GM21619 (cell line): ENCODE data around the gene KIR2DL1.
"Not testable (repeated sequence)": the region's sequence is repeated elsewhere in the genome, so short reads cannot be mapped to it uniquely, and the experiment has no call there.

Experiments used
- ATAC-seq: cut with Tn5 transposase; IDR thresholded peaks from one replicate; pipeline ENCODE4 v1.9.1; 2021; ENCODE audit not compliant: unreplicated experiment

The KIR2DL1 gene

DNA sequence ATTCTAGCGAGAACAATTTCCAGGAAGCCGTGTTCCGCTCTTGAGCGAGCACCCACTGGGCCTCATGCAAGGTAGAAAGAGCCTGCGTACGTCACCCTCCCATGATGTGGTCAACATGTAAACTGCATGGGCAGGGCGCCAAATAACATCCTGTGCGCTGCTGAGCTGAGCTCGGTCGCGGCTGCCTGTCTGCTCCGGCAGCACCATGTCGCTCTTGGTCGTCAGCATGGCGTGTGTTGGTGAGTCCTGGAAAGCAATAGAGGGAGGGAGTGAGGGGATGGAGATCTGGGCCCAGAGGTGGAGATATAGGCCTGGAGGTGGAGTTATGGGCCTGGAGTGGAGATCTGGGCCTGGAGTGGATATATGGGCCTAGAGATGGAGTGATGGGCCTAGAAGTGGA, at the start of gene KIR2DL1:
Gene KIR2DL1 (plus strand): TSS at position 148 of the 400 bp plus-strand sequence. CDS start 58 bp downstream, at position 206.
- ATAC-seq = not testable (repeated sequence)

DNA sequence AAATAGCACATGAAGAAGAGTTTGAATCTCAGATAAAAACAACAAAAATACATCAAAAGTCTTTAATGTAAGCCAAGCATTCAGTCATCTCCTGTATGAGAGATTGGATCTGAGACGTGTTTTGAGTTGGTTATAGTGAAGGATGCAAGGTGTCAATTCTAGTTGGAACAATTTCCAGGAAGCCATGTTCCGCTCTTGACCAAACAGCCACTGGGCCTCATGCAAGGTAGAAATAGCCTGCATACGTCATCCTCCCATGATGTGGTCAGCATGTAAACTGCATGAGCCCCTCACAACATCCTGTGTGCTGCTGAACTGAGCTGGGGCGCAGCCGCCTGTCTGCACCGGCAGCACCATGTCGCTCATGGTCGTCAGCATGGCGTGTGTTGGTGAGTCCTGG, 45.5 kb upstream of the KIR2DL1 start, which contains the start of gene KIR3DL3:
Gene KIR3DL3 (plus strand): TSS at position 301 of the 400 bp plus-strand sequence. CDS start 55 bp downstream, at position 356.
- no peak for ATAC-seq

DNA sequence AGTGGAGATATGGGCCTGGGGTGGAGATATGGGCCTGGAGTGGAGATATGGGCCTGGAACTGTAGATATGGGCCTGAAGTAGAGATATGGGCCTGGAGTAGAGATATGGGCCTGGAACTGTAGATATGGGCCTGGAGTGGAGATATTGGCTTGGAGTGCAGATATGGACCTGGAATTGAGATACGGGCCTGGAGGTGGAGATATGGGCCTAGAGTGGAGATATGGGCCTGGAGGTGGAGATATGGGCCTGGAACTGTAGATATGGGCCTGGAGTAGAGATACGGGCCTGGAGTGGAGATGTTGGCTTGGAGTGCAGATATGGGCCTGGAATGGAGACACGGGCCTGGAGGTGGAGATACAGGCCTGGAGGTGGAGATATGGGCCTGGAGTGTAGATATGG, 44.9 kb upstream of the KIR2DL1 start:
- no peak for ATAC-seq

DNA sequence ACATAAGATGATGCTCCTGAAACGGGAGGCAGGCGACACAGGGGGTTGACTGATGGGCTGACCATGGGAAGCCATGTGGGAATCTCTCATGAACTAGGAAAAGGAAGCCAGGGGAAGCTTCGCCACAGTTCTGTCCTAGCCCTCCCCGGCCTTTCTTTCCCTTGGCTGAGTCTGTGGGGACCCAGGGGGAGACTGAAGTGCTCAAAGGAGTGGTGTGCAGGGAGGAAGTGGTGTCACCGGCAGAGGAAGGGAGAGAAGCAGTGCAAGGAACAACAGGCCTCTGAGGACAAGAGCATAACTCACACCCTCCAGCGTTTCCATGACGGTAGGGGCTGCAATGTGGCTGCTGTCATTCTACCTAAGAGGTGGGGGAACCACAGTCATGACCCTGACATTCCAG, 44.3 kb upstream of the KIR2DL1 start:
- no peak for ATAC-seq

DNA sequence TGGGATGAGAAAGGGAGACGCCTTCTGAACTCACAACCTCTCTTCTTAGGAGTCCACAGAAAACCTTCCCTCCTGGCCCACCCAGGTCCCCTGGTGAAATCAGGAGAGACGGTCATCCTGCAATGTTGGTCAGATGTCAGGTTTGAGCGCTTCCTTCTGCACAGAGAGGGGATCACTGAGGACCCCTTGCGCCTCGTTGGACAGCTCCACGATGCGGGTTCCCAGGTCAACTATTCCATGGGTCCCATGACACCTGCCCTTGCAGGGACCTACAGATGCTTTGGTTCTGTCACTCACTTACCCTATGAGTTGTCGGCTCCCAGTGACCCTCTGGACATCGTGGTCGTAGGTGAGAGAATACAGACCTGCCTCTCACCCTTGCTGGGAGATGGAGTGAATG, 42.0 kb upstream of the KIR2DL1 start:
- no peak for ATAC-seq

DNA sequence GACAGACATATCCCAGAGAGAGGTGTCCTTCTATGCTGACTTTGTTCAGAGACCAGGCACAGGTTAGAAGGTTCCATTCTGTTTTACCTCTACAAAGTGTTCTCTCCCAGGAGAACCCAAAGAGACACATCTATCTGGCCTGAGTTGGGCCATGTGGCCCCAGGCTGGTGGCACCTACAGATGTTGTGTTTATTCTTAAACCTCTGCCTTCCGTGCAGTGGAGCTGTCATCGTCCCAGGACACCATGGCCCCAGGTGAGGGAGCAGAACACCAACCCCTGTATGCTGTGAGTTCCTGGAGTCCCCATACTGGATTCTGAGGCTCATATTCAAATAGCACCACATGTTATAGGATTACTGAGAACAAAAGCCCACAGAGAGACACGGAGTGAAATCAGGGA, 41.4 kb upstream of the KIR2DL1 start:
- no peak for ATAC-seq

DNA sequence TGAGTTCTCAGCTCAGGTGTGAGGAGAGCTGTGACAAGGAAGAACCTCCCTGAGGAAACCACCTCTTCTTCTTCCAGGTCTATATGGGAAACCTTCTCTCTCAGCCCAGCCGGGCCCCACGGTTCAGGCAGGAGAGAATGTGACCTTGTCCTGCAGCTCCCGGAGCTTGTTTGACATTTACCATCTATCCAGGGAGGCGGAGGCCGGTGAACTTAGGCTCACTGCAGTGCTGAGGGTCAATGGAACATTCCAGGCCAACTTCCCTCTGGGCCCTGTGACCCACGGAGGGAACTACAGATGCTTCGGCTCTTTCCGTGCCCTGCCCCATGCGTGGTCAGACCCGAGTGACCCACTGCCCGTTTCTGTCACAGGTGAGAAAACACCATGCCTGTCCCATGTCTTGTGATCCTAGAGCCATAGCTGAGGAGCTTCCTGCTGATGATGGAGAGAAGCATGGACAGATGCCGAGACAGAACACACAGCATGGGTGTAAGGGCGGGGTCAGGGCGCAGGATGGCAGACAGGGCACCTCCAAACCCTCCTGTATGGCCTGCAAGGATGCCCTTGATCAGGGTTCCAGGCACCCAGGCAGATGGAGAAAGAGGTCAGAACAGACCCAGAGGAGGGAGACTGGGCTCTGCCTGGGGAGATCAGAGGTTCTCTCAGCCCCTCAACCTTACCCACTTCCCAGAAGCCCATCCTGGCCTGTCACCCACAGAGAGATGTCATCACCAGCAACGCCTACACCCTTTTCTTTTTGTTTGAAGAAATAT, 40.0 kb upstream of the KIR2DL1 start:
- ATAC-seq = no peak

DNA sequence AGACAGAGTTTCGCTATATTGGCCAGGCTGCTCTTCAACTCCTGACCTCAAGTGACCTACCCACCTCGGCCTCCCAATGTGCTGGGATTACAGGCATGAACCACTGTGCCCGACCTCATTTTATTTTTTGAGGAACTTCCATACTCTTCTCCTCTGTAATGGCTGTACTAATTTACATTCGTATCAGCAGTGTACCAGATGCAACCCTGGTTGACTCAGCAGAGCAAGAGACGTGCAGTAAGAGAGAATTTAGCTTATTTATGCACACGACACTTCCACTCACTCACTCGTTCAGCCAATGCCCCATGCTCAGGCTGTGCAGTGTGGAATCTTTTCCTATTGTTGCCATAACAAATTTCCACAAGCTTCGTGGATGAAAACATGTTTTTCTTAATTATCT, 38.4 kb upstream of the KIR2DL1 start:
- no peak for ATAC-seq

DNA sequence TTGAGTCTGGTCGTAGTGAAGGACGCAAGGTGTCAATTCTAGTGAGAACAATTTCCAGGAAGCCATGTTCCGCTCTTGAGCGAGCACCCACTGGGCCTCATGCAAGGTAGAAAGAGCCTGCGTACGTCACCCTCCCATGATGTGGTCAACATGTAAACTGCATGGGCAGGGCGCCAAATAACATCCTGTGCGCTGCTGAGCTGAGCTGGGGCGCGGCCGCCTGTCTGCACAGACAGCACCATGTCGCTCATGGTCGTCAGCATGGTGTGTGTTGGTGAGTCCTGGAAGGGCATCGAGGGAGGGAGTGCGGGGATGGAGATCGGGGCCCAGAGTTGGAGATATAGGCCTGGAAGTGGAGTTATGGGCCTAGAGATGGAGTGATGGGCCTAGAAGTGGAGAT, 31.3 kb upstream of the KIR2DL1 start, which contains the start of gene KIR2DL3:
Gene KIR2DL3 (plus strand): TSS at position 208 of the 400 bp plus-strand sequence. CDS start 33 bp downstream, at position 241.
- ATAC-seq = not testable (repeated sequence)

DNA sequence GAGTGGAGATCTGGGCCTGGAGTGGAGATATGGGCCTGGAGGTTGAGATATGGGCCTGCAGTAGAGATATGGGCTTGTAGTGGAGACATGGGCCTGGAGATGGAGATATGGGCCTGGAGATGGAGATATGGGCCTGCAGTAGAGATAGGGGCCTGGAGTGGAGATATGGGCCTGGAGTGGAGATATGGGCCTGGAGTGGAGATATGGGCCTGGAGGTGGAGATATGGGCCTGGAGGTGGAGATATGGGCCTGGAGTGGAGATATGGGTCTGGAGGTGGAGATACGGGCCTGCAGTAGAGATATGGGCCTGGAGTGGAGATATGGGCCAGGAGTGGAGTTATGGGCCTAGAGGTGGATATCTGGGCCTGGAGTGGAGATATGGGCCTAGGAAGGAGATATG, 30.9 kb upstream of the KIR2DL1 start:
- ATAC-seq = no peak

DNA sequence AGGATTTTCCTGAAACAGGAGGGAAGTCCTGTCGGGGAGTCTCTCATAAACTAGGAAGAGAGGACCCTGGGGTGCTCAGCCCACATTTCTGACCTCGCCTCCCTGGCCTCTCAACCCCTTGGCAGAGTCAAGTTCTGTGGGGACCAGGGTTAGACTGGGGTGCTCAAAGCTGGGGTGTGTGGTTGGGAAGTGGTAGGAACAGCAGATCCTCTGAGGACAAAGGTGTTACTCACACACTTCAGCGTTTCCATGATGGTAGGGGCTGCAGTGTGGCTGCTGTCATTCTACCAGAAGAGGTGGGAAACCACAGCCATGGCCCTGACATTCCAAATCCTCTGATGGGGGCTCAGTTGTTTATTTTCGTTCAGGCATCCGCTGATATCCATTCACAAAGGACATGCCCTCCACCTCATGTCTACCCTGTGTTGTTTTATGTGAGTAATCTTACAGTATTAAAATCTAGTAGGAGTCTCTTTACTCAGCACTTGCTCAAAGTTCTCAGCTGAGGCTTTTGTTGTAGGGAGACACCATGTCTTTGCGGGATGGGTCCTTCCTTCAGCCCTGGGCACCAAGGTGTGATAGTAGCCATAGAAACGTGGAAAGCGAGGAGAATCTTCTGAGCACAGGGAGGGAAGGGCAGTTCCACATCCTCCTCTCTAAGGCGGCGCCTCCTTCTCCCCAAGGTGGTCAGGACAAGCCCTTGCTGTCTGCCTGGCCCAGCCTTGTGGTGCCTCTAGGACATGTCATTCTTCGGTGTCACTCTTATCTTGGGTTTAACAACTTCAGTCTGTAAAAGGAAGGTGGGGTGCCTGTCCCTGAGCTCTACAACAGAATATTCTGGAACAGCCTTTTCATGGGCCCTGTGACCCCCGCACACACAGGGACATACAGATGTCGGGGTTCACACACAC, 29.8 kb upstream of the KIR2DL1 start:
- ATAC-seq = no peak

DNA sequence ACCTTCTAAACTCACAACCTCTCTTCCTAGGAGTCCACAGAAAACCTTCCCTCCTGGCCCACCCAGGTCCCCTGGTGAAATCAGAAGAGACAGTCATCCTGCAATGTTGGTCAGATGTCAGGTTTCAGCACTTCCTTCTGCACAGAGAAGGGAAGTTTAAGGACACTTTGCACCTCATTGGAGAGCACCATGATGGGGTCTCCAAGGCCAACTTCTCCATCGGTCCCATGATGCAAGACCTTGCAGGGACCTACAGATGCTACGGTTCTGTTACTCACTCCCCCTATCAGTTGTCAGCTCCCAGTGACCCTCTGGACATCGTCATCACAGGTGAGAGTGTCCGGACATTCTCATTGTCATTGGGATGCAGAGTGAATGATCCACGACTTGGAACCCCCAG, 27.6 kb upstream of the KIR2DL1 start:
- ATAC-seq = not testable (repeated sequence)

DNA sequence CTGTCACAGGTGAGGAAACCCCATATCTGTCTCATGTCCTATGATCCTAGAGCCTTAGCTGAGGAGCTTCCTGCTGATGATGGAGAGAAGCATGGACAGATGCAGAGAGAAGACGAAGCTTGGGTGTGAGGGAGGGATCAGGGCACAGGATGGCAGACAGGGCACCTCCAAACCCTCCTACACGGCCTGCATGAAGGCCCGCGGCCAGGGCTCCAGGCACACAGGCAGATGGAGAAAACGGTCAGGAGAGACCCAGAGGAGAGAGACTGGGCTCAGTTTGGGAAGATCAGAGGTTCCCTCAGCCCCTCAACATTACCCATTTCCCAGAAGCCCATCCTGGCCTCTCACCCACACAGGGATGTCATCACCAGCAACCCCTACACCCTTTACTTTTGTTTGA, 25.5 kb upstream of the KIR2DL1 start:
- ATAC-seq = not testable (repeated sequence)

DNA sequence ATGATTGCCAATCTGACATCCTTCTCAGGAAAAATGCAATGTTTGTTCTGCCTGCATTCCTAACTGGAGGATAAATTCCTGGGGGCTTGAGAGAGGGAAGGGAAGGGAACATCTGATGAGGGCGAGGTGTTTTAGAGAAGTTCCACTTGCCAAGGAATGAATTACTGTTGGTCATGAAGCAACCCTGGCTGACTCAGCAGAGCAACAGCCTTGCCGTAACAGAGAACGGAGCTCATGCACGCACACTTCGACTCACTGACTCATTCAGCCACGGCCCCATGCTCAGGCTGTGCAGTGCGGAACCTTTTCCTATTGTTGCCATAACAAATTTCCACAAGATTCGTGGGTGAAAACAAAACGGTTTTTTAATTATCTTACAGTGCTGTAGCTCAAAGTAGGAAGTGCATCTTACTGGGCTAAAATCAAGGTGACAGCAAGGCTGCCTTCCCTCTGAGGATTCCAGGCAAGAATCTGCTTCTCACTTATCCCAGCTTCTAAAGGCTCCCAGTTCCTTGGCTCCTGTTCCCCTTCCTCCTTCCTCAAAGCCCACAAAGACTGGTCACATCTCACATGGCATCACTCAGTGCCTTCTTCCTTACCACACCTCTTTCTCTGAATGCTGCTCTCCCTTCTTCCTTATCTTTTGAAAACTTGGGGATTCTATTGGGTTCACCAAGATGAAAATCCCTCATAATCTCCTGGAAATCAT, 21.8 kb upstream of the KIR2DL1 start:
- not testable (repeated sequence) for ATAC-seq

DNA sequence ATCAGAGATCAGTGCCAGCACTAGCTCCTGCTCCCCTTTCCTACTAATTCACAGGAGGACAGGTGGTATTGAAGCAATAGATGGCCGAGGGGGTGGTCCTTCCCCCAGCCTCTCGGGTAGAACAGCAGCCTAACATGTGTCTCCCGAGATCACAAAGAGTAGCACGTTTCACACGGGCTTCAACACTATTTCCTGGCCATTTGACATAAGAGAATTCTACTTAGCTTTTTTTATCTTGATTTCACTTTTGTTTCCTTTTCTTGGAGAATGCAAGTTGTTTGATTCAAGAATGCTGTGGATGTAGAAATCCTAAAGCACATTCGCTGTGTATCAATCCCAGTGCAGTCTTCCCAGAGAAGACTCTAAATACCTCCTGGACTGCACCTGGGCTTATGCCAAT, 19.3 kb upstream of the KIR2DL1 start:
- not testable (repeated sequence) for ATAC-seq

DNA sequence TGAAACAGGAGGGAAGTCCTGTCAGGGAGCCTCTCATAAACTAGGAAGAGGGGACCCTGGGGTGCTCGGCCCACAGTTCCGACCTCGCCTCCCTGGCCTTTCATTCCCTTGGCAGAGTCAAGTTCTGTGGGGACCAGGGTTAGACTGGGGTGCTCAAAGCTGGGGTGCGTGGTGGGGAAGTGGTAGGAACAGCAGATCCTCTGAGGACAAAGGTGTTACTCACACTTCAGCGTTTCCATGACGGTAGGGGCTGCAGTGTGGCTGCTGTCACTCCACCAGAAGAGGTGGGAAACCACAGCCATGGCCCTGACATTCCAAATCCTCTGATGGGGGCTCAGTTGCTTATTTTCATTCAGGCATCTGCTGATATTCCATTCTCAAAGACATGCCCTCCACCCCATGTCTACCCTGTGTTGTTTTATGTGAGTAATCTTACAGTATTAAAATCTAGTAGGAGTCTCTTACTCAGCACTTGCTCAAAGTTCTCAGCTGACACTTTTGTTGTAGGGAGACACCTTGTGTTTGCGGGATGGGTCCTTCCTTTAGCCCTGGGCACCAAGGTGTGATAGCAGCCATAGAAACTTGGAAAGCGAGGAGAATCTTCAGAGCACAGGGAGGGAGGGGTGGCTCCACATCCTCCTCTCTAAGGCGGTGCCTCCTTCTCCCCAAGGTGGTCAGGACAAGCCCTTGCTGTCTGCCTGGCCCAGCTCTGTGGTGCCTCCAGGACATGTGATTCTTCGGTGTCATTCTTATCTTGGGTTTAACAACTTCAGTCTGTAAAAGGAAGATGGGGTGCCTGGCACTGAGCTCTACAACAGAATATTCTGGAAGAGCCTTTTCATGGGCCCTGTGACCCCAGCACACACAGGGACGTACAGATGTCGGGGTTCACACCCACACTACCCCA, 13.1 kb upstream of the KIR2DL1 start:
- not testable (repeated sequence) for ATAC-seq

DNA sequence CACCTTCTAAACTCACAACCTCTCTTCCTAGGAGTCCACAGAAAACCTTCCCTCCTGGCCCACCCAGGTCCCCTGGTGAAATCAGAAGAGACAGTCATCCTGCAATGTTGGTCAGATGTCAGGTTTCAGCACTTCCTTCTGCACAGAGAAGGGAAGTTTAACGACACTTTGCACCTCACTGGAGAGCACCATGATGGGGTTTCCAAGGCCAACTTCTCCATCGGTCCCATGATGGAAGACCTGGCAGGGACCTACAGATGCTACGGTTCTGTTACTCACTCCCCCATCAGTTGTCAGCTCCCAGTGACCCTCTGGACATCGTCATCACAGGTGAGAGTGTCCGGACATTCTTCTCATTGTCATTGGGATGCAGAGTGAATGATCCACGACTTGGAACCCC, 11.0 kb upstream of the KIR2DL1 start:
- not testable (repeated sequence) for ATAC-seq

DNA sequence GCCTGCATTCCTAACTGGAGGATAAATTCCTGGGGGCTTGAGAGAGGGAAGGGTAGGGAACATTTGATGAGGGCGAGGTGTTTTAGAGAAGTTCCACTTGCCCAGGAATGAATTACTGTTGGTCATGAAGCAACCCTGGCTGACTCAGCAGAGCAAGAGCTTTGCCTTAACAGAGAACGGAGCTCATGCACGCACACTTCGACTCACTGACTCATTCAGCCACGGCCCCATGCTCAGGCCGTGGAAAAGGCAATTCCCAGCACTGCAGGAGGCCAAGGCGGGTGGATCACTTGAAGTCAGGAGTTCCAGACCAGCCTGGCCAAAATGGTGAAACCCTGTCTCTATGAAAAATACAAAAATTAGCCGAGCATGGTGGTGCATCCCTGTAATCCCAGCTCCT, 5.4 kb upstream of the KIR2DL1 start:
- not testable (repeated sequence) for ATAC-seq

DNA sequence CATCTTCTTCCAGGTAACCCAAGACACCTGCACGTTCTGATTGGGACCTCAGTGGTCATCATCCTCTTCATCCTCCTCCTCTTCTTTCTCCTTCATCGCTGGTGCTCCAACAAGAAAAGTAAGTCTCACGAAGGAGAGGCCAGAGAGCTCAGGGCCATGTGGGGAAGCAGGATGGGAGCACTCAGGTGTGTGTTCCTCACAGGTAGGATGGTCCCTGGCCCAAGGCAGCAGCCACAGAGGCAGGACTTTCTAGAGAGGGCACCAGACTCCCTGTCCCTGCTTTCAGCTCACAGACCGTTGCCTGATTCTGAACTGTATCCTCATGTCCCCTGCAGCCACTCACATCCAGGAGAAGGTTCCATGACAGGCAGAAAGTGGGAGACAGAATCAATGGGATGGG, 3.1 kb upstream of the KIR2DL1 start:
- not testable (repeated sequence) for ATAC-seq

DNA sequence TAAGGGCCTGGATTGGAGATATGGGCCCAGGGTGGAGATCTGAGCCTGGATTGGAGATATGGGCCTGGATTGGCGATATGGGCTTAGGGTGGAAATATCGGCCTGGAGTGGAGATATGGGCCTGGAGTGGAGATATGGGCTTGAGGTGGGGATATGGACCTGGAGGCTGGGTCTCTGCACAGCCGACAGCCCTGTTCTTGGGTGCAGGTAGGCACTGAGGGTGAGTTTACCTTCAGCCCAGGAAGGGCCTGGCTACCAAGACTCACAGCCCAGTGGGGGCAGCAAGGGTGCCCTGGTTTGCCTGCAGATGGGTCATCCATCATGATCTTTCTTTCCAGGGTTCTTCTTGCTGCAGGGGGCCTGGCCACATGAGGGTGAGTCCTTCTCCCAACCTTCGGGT, 918 bp downstream of the KIR2DL1 start:
- ATAC-seq = not testable (repeated sequence)
